GM19099 (cell line): Measurements from ENCODE around the gene FOSB.
A peak's percentile ranks its signal among the peaks of the same experiment; 100 is the strongest.

Source experiments
- POLR2A ChIP-seq: IDR thresholded peaks from 3 replicates; pipeline ENCODE4 v1.6.1; 2011; ENCODE audit warnings: low read depth; ENCODE audit not compliant: insufficient read length; ENCODE audit errors: extremely low read depth

FOSB gene

DNA sequence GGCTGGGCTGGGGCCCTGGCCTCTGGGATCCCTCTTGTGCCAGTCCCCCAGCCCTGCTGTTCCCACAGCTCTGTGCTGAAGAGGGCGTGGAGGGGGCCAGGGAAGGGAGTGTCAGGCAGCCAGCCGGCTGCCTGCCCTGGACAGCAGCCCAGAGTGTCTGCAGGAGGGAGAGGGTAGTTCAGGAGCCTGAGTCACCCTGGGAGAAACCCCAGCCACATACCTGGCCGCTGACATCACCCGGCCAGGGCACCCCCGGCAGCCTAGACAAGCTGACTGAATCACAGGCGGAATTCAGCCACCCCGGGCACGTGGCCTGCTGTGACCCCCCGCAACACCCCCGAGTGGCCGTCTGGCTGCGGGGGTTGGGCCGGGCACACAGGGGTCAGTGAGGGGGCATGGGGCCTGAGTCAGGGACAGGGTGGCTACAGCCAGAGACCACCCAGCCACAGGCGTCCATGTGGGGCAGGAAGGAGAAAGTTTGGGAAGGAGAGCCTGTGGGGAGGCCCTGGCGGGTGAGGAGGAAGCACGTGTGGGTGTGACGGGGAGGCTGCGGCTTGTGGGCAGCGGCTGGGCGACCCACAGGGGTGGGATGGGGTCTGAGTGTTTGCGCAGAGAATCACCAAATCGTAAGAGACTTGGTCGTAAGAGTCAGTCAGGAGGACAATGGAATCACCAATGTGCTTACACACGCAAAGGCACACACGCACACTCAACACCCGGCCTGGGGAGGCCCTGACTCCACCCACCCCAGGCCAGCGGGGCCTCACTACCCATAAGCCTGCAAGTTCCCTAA is 11.9 kb upstream of the FOSB start:
- no peak for TF ChIP-seq POLR2A

DNA sequence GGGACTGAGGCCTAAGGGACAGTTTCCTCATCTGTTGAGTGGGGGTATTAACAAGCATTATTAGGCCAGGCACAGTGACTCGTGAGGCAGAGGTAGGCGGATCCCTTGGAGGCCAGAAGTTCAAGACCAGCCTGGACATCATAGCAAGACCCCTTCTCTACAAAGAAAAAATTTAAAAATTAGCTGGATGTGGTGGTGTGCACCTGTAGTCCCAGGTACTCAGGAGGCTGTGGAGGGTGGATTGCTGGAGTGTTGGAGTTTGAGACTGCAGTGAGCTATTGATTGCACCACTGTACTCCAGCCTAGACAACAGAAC is 11.3 kb upstream of the FOSB start:
- no peak for TF ChIP-seq POLR2A

DNA sequence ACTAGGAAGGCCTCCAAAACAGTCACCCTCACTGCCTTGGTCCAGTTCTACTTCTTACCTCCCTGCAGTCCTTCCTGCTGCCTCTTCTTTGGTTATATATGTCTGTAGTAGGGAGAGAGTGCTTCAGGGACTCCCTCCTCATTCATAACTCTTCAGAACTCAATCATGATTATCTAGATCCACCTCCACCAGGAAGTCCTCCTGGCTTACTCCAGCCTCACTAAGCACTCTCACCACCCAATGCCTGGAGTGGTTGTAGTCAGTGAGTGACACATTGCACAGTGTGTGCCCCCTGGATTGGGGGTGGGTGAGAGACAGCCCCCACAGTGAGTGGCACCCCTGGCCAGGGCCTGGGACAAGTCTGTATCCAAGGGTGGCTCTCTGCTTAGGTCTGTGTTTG is 10.0 kb upstream of the FOSB start:
- TF ChIP-seq POLR2A: no peak

DNA sequence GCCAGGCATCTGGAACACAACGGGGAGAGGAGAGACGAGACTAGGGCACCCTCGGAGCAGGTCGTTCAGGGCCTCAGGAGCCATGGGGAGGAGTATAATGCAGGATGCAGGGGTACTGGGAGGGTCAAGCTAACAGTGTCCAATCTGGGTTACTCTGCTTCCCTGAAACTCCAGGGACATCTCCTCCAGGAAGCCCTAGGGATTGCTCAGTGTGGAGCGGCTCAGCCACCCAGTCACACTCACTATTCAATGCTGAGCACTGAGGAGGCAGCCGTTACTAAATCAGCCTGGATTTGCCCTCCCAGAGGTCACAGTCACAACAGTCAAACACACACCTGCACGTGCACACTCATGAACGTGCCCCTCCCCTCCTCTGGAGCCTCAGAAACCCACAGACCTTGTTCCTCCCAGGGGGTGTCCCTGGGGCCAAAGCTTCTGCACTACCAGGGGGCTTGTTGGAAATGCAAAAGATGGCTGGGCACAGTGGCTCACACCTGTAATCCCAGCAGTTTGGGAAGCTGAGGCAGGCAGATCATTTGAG is 6.9 kb upstream of the FOSB start:
- TF ChIP-seq POLR2A: no peak

DNA sequence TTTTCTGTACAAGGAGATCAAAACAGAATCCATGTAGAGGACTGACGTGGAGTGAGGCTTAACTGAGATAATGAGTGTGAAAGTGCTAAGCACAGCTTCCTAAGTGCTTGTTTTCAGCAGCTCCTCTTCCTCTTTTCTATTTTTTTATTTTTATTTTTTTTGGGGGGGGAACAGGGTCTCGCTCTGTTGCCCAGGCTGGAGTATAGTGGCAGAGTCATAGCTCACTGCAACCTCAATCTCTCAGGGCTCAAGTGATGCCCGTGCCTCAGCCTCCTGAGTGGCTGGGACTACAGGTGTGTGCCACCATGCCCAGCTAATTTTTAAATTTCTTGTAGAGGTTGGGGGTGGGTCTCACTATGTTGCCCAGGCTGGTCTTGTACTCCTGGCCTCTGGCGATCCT is 5.6 kb upstream of the FOSB start:
- no peak for TF ChIP-seq POLR2A

DNA sequence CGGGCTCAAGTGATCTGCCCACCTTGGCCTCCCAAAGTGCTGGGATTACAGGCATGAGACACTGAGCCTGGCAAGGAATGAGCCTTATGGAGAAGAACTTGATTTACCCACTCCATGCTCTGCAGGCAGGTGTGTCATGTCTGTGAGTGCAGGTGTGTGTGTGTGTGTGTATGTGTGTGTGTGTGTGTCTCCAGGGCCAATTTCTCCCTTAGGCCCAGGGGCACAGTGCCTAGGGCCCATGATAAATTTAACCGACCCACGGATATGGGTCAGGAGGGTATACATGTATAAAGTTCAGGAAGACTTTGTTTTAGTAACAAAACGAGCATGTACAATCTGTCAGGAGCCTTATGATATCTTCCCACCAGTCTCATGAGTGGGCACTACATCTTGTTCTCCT is 4.6 kb upstream of the FOSB start:
- TF ChIP-seq POLR2A: no peak

DNA sequence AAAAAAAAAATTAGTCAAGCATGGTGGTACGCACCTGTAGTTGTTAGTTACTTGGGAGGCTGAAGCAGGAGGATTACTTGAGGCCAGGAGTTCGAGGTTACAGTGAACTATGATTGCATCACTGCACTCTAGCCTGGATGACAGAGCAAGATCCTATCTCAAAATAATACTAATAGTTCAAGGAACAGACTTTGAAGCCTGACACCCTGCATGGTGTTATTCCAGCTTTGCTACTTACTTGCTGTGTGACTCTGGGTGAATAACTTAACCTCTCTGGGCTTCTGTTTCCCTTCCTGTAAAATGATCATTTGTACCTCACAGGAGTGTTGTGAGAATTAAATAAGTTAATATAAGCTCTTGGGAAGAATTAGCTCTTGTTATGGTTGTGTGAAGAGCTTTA is 3.5 kb upstream of the FOSB start:
- no peak for TF ChIP-seq POLR2A

DNA sequence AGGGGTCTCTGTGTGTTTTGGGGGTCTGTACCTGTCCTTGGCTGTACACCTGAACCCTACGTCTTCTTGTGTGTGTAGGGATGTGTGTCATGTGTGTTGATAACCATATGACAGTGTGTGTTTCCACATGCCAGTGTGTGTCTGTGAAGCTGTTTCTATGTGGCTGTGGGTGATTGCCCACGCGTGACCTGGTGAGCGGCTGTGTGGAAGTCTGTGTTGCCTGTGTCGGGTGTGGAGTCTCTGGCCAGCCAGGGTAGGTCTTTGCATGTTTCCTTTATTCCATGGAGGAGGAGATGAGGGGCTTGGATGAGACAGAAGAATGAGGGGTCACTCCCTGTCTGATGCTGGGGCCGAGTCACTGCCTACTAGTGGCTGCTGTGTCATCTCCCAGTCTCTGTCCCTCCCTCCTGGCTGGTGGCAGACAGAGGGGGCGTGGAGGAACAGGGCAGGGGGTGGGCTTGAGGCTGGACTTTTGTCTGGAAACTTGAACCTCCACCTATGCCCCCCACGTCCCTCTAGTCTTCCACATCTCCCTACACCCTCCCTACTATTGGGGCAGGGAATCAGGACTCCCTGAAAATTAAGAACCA is 2.8 kb upstream of the FOSB start:
- TF ChIP-seq POLR2A: no peak

DNA sequence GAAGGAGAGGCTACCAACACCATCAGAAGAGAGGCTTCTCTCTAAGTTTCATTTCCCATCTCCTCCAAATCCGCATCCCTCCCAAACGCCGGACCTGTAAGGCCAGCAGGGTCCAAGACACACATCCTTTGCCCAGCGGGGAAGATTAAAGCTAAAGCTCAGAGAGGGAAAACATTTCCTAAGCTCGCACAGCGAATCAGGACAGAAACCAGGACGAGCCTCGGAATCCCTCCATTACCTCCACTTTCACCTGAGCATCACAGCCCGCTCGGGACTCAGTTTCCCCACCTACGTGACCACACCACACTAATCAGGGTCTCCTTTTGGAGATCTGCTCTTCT is 711 bp upstream of the FOSB start:
- no peak for TF ChIP-seq POLR2A

DNA sequence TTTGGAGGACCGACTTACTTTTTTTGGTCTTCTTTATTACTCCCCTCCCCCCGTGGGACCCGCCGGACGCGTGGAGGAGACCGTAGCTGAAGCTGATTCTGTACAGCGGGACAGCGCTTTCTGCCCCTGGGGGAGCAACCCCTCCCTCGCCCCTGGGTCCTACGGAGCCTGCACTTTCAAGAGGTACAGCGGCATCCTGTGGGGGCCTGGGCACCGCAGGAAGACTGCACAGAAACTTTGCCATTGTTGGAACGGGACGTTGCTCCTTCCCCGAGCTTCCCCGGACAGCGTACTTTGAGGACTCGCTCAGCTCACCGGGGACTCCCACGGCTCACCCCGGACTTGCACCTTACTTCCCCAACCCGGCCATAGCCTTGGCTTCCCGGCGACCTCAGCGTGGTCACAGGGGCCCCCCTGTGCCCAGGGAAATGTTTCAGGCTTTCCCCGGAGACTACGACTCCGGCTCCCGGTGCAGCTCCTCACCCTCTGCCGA is 409 bp downstream of the FOSB start:
- TF ChIP-seq POLR2A: no peak

DNA sequence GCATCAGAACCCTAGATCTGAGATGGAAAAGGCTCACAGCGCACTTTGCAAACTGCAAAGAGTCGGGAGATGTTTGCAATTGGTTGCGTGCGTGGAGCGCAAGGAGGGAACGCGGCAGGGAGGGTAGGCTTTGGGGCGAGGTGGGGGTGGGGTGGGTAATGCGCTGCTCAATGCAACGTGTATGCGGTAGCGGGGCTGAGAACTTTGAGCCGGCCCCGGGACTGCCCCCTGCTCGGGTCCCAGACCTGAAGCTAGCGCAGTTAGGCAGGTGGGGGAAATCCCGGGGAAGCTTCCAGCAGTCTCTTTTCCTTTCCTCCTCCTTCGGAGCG is 971 bp downstream of the FOSB start:
- TF ChIP-seq POLR2A: no peak

DNA sequence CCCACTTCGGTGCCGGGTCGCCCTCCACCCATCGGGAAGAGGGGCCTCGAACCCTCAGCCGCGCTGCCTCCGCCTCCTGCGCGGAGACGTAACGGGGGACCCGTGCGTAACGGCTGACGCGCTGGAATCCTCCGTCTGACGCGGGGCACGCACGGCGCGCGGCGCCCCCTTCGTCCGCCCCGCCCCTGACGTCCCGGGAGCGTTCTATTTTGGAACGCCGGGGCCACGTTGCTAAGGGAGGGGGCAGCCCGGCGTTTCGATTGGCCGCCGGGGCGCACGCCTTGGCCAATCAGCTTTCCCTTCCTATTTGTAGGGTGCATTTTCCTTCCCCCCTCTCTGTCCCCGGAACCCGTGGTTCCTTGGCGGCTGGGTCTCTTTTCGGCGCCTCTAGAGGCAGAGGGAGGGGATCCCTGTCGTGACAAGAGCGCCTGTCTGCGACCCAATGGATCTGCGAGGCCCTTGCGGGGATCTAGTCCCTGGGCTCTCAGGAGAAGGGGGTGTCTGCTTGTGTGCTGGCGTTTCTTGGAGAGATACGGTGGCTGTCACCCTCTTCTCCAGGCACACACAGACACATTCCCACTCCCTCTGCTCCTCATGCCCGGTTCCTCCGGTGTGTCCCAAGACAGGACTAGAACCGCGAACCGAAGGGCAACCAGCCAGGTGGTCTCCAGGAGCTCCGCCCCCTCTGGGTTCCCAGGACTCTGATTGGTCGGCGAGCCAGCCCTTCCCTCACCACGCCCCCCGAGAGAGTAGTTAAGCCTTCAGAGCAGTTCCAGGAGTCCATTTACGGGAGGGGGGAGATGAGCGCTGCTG is 1.5 kb downstream of the FOSB start:
- TF ChIP-seq POLR2A: peak; percentile 59

DNA sequence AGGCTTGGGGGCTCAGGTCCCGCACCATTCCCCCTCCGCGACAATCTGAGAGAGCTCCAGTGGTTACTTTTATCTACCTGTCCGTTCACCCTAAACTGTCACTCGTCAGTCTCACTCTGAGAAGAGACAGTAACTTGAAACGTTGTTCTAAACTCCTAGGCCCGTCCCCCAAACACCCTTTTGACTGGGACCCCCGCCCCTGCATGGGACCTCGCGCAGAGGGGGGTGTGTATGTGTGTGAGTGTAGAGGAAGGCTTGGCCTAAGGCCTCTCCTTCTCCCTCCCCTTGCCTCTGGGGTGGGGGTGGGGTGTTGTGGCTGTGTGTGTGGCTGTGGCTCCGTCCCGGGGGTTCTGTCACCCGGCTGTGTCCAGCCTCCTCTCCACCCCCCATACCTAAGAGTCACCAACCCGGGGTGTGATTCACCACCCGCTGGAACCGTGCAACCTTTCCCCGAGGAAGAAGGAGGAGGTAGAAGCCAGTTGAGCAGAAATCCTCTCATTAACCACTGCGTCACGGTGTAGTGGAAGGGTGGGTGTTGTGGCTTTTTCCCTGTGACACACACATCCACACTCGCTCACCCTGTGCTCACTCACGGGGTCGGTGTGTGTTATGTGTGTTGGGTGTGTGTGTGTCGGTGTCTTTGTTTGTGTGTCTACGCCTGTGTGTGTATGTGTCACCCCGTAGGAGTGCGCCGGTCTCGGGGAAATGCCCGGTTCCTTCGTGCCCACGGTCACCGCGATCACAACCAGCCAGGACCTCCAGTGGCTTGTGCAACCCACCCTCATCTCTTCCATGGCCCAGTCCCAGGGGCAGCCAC is 2.4 kb downstream of the FOSB start:
- no peak for TF ChIP-seq POLR2A

DNA sequence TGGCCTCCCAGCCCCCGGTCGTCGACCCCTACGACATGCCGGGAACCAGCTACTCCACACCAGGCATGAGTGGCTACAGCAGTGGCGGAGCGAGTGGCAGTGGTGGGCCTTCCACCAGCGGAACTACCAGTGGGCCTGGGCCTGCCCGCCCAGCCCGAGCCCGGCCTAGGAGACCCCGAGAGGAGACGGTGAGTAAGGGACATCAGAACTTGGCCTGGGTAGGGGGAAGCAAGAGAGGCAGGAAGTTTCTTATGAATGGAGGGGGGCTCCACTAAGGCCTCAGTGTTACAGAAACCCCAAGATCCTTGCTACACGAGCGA is 2.9 kb downstream of the FOSB start:
- TF ChIP-seq POLR2A: no peak

DNA sequence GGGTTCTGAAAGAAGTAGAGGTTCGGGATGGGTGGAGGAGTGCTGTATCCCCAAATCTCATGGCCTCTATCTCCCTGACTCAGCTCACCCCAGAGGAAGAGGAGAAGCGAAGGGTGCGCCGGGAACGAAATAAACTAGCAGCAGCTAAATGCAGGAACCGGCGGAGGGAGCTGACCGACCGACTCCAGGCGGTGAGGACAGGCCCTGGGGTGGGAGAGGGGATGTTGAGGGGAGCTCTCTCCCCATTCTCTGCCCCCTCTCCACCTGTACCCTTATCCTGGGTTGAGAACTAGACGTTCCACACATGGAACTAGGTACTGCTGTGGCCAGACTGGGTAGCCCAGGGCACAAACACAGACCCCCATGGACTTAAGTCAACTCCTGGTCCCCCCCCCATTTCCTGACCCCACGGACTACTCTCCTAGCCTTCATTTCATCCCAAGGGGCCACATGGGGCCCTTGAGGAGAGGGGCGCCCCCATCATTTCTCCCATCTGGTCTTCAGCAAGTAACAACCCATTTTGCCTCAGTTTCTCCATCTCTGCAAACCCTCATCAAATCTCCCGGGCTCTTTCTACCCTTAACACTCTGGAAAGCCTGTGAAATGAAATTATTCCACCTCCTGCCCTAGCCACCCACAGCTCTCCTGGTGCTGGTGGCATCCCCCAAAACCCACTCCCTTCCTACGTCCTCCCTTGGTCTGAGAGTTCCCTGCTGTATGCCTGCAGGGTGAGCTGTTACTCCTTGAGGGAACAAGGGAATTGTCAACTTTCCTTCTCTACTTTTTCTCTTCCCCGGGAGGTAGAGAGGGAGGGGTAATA is 3.5 kb downstream of the FOSB start:
- no peak for TF ChIP-seq POLR2A

DNA sequence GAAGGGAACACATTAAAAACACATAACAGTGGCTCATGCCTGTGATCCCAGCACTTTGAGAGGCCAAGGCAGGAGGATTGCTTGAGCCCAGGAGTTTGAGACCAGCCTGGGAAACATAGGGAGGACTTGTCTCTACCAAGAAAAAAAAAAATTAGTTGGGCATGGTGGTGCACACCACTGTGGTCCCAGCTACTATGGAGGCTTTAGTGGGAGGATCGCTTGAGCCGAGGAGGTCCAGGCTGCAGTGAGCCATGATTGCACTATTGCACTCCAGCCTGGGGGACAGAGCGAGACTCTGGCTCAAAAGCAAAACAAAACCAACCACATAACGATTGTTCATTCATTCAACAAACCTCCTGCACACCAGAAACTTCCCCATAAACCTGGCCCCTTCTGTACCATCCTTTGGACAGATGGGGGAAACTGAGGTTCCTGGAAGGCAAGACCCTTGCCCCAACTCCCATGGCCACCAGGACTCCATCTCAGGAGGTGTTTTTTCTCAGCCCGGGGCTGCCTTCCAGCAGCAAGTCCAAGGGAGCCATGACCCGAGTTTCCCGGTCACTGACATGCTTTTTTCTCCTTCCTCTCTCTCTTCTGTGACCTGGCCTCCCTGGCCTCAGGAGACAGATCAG is 4.3 kb downstream of the FOSB start:
- no peak for TF ChIP-seq POLR2A
